ENCODE results near the gene DAND5. TPM values are rescaled to one million over a fixed set of nuclear protein-coding genes. Genes with fewer than 3 reads are reported as not detected.

DAND5 gene
- 10 to 100 TPM in 1 of 2 donors, 1 to 10 TPM in 1; 2.9 to 10.7 TPM for total RNA-seq

- no peak for TF ChIP-seq CTCF (IDR thresholded peaks at IDR 0.05)
- H3K4me3 ChIP-seq, result no peak within 1 kb of the TSS
- no peaks in the 10 kb centered on the region for H3K36me3 ChIP-seq
- DNase-seq (ENCODE audit: low spot score), result no peak
- no peaks in the 10 kb centered on the region for H3K9me3 ChIP-seq
- H3K27me3 ChIP-seq, result no peaks in the 10 kb centered on the region
- H3K27ac ChIP-seq, result peak within 1 kb of the TSS; percentile 78 to 84
- peaks cover 0 to 10% of the 10 kb centered on the region in 2 donors for H3K4me1 ChIP-seq
Observed at GRCh38 chr19:12969292-12969988, at the start of gene DAND5. Gene DAND5 (plus strand): TSS chr19:12969576. CDS start chr19:12969661, 85 bp downstream.

- H3K9me3 ChIP-seq, result no peaks in the 10 kb centered on the region
- peaks cover 0 to 3% of the 10 kb centered on the region in 2 donors for H3K4me1 ChIP-seq
- H3K4me3 ChIP-seq, result no peak overlapping the region
- no peak overlapping the region for H3K27ac ChIP-seq
- peaks cover 37% of the 10 kb centered on the region for H3K36me3 ChIP-seq
- H3K27me3 ChIP-seq, result no peaks in the 10 kb centered on the region
- no peak for TF ChIP-seq CTCF (IDR thresholded peaks at IDR 0.05)
- DNase-seq (ENCODE audit: low spot score), result no peak
Observed at GRCh38 chr19:12921047-12921446, 48.3 kb upstream of the DAND5 start.

- H3K27ac ChIP-seq, result no peak overlapping the region
- no peaks in the 10 kb centered on the region for H3K9me3 ChIP-seq
- H3K4me1 ChIP-seq, result peaks cover 0 to 3% of the 10 kb centered on the region in 2 donors
- peaks cover 56% of the 10 kb centered on the region for H3K36me3 ChIP-seq
- no peak for TF ChIP-seq CTCF (IDR thresholded peaks at IDR 0.05)
- H3K27me3 ChIP-seq, result no peaks in the 10 kb centered on the region
- DNase-seq (ENCODE audit: low spot score), result no peak
- H3K4me3 ChIP-seq, result no peak overlapping the region
Observed at GRCh38 chr19:12922959-12923358, 46.4 kb upstream of the DAND5 start.

GRCh38 chr19:12924621-12925310 is 44.6 kb upstream of the DAND5 start:
- H3K27ac ChIP-seq, result no peak overlapping the region
- no peaks in the 10 kb centered on the region for H3K27me3 ChIP-seq
- no peak for DNase-seq (ENCODE audit: low spot score)
- H3K36me3 ChIP-seq, result peaks cover 72% of the 10 kb centered on the region
- no peak overlapping the region for H3K4me3 ChIP-seq
- no peak for TF ChIP-seq CTCF (IDR thresholded peaks at IDR 0.05)
- H3K9me3 ChIP-seq, result no peaks in the 10 kb centered on the region
- H3K4me1 ChIP-seq, result no peaks in the 10 kb centered on the region

DNA sequence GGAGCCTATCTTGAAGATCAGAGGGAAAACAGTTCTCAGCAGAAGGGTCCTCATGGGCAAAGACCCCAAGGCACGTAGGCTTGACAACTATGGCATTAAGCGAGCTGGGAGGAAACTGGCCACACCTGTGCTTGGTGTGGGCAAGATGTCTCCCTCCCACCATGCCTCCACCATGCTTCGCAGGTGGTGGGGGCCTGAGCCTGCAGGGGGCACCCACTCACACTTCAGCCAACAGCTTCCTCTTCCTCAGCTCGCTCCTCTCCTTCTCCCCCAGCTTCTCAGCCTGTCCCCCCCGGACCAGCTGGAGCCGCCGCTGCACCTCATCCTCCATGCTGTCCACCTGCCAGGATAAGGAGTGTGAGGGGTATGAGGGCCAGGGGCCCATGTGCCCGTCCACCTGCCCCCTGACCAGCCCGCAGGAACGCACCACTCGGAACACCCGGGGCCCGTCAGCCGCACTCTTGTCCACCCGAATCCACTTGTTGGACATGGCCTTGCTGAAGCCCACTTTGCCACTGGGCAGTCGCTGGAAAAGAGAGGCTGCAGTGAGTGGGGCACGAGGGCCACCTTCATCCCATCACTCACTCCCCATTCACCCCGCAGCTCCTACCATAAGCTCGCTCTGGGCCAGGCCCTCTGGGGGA is 39.3 kb upstream of the DAND5 start:
- H3K4me3 ChIP-seq, result no peak overlapping the region
- H3K27me3 ChIP-seq, result no peaks in the 10 kb centered on the region
- TF ChIP-seq CTCF (IDR thresholded peaks at IDR 0.05), result no peak
- no peak overlapping the region for H3K27ac ChIP-seq
- H3K4me1 ChIP-seq, result peaks cover 3 to 12% of the 10 kb centered on the region in 2 donors
- H3K36me3 ChIP-seq, result peaks cover 54% of the 10 kb centered on the region
- DNase-seq (ENCODE audit: low spot score), result no peak
- H3K9me3 ChIP-seq, result no peaks in the 10 kb centered on the region
